NOMO-1 (cell line): ENCODE measurements around the gene CLSTN2.

Source experiments
- DNase-seq, 2 experiments: peaks; one replicate each; lab custom pipeline; 2025; ENCODE audit not compliant: unreplicated experiment in 2 of 2; lab: John Stamatoyannopoulos, UW

Gene CLSTN2

DNA sequence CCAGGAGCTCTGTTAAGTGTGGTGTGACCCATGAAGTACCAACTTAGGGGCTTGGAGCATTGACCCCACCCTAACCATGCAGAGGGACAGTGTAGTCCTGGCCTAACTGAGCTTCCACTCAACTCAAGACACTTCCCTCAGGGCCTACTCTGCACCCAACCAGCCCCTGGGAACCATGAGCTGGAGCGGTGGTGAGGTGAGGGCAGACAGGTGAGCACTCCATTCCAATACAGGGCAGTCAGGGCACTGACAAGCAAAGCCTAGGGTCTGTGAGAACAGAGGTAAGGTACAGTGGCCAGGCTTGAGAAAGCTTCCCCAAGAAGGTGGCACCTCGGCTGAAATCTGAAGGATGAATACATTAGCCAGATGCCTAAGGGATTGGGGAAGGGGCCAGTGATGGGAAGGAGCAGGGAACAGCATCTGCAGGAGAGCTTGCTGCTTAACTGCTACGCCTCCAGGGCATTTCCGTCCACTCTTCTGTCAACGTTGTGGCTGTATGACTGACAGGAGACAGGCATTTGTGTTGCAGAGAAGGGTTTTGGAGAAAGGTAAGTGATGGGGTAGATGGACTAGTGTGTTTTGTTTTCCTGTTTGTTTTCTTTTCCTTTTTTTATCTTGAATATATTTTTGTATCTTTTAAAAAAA lies 499.4 kb downstream of the CLSTN2 start:
- DNase-seq, result no peak

DNA sequence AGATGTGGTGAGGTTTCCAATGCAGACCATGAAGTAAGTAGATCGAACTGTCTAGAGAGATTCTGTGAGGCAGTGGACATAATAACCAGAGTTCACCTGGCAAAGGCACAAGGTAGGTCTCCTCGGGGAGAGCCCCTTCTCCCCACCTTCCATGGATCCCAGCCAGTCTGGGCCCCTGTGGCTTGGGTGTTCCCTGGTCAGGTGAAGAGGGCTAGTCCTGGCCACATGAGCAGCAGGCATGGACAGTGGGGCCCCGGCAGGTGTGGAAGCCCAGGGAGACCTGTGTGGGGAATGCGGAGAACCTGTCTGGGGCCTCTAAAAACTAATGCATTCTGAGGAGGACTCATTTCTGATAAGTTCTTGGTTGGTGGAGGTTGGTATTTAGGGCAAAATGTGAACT lies 501.4 kb downstream of the CLSTN2 start:
- DNase-seq, result no peak

DNA sequence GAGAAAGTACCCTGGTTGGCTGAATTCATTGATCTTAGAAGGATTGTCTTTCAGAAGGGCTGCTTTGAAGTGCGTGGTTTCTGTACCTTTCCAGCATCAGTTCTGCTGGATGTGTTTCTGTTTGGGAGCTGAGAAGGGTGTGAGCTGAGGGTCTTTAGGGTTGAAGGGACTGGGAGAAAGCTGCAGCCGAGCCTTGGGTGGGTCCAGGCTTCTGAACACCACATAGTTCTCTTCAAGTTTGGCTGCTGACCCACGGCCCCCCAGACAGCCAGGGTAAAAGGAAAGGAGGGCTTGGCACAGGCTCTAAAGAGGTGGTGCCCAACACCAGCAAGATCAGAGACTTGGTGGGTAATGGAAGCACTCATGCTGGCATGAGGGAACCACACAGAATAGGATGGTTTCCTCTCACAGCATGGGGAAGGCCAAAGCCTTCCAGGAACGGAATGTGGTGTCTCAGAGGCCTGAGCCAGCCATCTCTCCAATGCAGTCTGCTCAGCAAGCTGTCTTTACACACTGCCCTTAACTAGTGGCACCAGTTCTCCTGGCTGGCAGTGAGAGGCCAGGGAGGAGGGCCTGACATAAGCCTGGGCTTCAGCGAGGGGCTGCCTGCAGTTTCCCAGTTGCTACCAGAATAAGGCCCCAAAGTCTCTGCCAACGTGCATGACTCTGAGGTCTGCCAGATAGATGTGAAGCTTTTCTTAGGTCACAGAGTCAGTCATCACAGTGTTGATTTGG lies 503.9 kb downstream of the CLSTN2 start:
- no peak for DNase-seq

DNA sequence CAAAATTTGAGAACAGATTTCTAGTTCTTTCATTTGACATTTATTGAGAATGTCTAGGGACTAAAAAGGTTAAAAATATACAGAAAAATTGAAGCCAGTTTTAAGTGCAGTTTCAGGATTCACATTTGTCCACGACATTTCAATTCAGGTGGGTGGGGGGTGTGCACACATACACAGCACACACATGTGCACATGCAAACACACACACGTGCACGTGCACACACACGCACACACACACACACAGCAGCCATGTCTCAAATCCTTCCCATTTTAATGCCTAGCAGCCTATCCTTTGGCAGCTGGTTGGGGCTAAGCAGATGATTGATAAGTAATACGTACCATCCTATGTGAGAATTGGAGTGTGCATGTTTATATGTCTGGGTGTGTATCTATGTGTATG lies 504.5 kb downstream of the CLSTN2 start:
- no peak for DNase-seq

DNA sequence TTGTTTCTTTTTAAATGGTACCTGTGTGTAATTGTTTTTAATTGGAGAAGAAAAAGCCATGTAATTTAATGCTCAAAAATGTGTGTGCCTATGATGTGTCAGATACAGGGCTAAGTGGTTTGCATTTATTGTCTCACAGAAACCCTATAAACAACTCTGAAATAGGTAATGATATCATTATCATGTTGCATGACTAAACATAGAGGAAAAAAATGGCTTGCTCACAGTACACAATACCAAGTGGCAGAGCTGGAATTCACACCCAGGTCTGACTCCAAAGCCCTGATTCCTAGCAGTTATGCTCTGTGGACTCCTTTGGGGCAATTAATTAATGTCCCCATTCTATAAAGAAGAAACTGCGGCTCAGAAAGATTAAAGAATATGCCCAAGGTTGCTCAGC lies 505.5 kb downstream of the CLSTN2 start:
- DNase-seq, result no peak

DNA sequence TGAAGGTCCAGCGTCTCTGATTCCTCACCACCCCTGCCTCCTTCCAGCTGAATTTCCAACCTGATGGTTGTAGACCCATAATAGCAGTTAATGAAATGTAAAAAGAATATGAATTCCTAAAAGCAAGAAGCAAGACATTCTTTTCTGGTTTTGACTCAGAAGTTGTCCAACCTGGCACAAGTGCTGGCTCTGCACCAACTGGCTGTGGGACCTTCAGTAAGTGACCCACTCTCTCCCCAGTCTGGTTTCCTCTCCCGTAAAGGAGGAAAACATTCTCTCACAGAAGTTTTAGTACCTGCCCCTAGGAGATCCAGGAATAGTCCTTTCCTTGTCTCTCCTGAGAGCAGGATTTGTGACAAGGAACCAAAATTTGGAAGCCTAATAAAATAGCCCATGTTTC lies 506.0 kb downstream of the CLSTN2 start:
- no peak for DNase-seq

DNA sequence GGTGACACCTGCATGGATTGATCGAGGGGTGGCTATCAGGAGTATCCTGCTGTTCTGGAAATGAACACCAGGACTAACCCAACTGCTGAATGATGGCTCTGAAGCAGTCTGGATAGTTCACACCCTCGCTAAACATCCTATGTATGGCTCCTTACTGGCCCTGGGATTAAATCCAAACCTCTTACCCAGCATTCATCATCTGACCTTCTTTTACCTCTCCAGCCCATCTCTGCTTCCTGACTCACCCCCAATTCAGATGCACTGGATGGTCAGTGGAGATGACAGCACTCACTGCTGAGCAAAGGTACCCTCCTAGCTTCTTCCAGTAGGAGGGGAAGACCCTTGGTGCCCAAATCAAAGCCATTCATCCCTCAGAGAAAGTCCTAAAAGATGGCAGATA lies 507.6 kb downstream of the CLSTN2 start:
- DNase-seq, result no peak

DNA sequence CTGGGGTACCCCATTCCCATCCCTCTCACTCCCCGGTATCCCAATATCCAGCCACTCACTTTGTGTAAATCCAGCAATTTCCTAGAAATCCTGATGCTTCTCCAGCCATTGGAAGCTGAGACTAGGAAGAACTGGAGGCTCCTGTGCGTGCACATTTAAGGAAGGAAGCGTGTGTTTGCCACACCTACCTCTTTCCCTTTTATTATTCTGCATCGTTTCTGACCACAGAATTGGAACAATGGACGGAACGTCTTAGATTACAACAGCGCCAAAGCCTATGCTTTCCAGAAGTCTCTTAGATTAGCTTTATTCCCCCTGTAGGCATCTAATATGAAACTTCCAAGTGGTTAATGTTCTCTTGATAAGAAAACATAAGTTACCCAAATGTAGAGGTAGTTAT lies 508.1 kb downstream of the CLSTN2 start:
- peak; percentile 6 to 7 for DNase-seq

DNA sequence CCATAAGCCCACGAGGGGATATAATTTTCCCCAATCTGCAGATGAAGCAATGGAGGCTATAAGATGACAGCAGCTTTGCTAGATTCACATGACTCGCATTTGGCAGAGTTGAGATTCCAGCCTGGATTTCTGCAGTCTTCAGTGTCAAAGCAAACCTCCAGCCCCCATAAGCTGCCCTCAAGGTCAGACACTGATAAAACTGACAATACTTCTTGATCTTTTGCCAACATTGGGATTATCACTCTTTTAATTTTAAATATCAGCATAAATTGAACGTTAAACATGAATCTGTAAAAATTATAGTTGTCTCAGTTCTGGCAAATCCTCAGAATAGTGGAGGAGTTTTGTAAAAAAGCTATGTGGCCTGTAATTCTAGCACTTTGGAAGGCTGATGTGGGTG lies 508.8 kb downstream of the CLSTN2 start:
- DNase-seq, result no peak

DNA sequence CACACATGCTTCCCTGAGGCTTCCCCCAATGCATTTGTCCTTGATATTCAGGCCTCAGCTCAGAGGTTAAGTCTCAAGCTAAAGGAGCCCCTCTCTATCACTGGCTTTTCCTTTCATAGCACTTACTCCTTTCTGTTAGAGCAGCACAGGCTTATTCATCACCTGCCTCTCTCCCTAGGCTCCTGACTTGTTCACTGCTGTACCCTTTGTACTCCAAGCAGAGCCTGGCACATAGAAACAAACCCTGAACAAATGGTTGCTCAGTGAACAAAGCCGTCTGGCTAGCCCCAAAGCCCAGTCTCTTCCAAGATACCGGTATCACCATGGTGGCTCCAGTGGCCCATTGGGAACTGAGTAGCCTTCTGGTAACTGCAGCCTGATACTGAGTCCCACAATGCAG lies 511.7 kb downstream of the CLSTN2 start:
- no peak for DNase-seq

DNA sequence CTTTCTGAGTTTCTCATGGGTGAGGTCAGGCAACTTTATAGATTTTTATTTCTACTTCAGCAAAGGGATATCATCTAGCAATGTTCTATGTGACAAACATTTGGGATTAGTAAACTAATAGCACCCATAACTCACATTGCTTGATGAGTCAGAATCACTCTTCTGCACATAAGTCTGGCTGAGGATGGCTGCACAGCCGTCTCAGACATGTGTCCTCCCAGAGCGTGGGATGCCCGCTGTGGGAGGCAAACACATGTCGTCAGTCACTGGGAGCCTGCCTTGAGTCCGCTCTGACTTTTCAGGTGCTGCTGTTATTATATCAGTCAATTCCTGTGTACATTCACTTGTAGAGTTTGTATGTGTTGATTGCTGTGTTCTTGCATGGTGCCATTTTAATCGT lies 512.2 kb downstream of the CLSTN2 start:
- no peak for DNase-seq

DNA sequence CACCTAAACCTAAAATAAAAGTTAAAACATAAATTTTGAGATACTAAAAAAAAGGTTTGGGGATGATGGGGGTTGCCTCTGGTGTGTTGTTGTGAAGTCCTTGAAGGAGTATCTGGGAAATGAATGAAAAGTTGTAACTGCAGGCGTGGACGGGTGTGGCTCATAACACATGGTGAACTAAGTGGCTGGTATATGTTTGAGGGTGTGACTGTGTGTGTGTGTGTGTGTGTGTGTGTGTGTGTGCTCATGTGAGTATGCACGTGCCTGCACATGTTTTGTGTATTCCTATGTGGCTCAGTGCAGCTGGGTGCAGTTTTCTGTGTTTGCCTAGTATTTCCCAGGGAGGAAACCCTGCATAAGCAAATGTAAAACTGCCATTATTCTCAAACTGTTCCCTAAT lies 513.0 kb downstream of the CLSTN2 start:
- DNase-seq, result no peak

DNA sequence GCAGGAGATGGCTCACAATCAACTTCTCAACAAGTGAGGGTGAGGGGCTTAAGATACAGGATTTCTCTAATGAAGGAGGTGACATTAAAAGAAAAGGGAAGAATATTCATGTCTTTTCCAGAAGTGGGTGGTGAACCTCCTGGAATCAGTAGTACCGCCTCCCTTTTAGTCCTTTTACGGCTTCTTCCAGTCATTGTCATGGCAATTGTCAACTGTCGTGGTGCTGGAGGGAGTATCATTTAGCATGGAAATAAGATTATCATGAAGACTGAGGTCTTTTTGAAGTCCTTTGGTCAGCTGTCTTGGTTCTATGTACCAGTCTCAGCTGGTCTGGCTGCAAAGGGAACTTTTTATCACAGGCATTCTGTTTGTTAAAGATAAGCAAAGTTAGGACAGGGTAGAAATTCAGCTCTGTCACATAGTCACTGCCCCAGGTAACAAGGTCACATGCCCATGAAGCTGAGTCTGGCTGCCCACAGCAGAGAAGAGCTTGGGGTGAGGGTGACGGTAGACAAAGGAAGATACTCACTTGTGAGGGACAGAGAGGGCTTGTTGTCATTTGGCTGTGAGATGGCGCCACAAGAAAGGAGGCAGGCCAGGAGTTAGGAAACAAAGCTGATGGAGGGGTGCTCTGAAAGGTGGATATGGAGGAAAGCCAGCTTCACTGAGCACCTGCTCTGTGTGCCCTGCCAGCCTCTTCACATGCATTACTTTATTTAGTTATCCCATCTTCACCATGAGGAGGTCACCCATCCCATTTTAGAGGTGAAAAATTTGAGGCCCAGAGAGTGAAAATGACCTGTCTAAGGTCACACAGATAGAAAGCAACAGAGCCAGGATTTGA lies 514.6 kb downstream of the CLSTN2 start:
- DNase-seq, result no peak

DNA sequence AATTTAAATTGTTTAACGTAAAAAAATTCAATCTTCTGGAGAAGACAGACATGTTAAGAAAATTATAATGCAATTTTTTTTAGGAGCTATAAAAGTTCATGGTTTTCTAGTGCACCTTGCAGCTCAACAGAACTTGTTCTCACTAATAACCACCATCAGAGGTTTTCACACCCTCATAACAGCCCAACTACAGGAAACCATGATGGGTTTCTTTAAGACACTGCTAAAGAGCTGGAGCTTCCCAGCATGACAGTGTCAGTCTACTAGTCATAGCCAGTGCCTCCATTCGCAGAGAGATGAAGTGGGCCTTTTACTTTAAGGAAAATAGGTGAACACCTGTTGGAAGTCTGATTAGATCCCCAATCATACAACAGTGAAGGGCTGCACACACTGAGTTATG lies 518.8 kb downstream of the CLSTN2 start:
- DNase-seq, result no peak

DNA sequence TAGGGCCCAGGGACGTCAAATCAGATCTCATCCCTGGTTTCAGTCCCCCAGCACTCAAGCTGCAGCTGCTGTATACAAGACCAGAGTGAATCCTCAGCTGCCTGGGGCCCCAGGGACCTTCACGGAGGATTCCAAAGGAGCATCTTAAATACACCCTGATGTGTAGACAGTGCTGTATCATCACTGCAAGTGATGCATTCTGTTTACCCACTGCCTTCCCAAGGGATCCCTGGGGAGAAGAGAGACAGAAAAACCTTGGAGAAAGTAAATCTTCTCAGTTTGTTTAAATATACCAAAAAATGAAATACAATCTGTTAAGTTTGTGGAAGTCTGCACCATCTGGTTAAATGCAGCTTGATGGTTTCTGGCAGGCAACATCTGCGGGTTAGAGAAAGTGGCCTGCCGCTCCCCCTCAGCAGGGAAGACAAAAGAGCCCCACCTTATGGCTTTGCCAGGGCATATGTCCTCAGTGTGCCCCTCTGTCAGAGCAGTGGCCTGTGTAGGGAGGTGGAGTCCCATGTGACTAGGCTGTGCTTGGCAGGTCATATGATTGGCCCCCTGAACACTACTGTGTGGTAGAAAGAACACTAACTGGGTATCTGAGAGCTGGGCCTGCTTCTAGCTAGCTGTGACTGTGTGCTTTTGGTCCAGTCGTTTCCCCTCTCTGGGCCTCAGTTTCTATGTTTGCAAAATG lies 520.7 kb downstream of the CLSTN2 start:
- no peak for DNase-seq

DNA sequence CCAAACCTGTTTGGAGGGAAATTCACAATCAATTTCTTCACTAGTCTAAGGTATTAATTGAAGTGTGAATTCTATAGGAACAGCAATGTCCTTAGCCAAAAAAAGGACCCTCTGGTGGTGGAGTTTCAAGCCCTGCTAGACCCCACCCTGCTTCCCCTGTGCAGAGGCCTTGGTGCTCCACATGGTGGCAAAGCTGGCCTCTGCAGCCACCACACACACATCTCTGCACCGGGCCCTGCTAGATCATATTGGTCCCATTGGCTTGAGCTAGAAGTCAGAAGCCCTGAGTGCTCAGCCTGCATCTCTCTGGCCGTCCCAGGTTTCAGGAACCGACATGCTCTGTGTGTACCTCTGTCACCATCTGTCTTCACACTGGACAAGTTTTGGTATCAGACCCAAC lies 522.0 kb downstream of the CLSTN2 start:
- no peak for DNase-seq

DNA sequence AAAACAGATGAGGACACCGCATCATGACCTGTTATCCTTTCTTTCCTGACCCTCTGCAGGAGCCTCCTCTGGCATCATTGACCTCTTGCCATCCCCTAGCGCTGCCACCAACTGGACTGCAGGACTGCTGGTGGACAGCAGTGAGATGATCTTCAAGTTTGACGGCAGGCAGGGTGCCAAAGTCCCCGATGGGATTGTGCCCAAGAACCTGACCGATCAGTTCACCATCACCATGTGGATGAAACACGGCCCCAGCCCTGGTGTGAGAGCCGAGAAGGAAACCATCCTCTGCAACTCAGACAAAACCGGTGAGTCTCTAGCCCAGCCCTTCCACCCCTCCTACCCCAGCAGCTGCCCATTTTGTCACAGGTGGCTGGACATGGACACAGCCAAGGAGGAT lies 524.5 kb downstream of the CLSTN2 start:
- no peak for DNase-seq

DNA sequence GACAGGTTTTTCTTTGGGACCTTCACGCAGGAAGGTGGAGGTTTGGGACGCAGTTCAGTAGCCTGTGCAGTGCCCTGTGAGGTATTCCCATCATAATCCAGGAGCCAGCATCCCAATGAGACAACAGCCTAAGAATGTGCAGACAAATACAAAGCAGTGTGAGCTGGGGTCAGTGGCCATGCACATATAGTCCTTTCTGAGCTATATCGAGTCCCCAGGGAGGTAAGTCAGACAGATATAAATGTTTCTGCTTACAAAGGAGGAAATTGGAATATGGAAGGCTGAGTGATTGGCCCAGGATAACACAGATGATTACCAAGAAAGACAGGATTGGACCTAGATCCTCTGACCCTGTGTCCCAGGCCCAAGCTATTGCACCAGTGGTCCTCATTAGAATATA lies 526.3 kb downstream of the CLSTN2 start:
- DNase-seq, result no peak

DNA sequence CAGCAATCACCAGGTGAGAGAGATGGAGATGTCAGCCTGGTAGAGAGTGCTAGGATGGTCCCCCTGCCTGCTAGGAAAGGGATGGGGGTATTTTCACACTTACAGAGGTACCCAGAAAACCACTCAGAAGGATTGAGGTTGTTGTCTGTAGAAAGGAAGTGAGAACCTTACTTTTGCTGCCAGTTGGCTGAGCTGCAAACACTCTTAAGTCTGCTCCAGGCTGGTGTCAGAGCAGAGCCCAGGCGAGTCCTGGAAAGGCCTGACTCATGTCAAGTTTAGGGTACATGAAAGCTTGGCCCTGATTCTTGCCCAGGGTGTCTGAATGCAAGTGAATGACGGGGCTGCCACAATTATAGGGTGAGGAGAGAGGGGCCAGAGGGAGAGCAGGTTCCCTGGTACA lies 528.4 kb downstream of the CLSTN2 start:
- DNase-seq, result no peak

DNA sequence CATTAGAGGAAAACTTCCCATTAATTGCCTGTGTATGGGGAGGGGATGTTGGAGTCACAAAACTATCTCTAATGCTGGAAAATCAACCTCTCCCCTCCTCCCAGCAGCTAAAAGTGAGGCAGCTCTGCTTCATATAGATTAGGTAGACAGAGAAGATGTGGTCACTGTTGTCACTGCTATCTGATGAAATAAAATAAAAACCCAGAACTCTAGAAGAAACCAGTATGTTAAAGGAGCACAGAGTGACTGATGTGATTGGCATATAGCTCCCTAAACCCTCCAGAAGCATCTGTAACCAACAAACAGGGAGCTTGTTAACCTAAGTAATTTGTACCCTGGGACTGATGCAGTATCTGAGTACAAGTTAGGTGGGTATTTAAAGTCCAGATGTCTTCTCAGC lies 531.0 kb downstream of the CLSTN2 start:
- no peak for DNase-seq

DNA sequence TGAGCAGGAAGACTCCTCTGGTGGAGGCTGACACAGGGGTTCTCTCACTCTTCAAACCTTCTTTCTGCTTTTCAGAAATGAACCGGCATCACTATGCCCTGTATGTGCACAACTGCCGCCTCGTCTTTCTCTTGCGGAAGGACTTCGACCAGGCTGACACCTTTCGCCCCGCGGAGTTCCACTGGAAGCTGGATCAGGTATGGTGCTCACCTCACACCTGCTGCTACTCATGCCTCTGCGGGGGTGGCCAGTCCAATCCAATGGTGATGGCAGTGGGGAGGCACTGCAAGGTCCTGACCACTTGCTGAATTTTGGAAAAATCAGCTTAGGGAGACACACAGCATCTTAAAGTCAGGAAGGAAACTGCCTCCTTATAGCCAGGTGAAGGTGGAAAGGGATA lies 531.5 kb downstream of the CLSTN2 start:
- DNase-seq, result no peak
